HG03558 (cell line): Measurements from ENCODE around the gene DDX1.

ENCODE experiments used
- ATAC-seq: cut with Tn5 transposase; IDR thresholded peaks from one replicate; pipeline ENCODE4 v1.9.1; 2021; ENCODE audit warnings: moderate number of reproducible peaks; ENCODE audit not compliant: unreplicated experiment; ENCODE audit errors: extremely low read depth

DDX1 gene

DNA sequence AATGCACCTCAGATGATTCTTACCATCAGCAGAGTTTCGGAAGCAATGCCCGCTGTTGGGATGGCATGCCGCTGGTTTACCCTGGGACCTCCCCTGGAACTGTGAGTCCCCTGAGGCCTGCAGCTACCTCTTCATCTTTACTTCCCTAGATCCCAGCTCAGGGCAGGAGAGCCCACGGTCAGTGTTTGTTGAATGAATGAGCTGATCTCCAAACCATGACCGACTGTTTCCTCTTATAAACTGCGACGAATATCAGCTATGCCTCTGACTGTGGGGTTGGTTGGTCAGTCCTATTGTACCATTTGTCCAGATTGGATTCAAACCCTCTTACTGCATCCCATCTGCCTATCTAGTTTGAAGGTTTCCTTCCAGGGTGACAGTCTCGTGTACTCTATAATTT lies 64.4 kb downstream of the DDX1 start:
- ATAC-seq = no peak

DNA sequence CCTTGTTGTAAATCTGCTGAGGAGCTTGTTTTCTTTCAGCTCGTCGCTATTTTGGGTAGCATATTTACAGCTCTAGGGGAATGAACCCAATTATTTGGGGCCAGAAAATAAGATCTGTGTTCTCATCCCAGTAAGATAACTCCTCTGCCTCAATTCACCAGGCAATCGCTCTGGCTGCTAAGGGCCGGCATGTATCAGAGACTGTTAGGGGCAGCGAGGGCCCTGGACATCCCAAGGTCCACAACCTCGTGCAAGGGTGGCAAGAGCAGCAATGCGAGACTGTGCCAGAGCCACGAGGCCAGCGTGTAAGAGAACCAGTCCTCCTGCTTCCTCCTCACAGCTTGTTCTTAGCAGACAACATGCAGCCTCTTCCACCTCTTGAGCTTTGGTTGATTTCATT lies 66.1 kb downstream of the DDX1 start:
- ATAC-seq = no peak

DNA sequence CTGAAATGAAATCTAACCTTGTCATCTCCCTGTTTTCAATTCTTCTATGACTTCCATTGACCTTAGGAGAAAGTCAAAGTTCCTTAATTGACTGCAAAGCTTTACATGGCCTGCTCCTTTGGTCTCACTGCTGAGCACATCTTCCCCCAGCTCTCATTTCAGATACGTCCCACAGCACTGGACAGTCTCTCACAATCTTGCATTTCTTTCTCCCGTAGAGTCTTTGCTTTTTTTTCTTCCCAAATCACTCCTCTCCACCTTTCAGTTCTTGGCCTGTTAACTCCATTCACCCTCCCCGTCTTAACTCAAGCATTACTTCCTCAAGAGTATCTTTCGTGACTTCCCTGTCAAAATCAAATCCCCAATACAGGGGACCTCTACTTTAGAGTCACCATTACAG lies 67.2 kb downstream of the DDX1 start:
- no peak for ATAC-seq

DNA sequence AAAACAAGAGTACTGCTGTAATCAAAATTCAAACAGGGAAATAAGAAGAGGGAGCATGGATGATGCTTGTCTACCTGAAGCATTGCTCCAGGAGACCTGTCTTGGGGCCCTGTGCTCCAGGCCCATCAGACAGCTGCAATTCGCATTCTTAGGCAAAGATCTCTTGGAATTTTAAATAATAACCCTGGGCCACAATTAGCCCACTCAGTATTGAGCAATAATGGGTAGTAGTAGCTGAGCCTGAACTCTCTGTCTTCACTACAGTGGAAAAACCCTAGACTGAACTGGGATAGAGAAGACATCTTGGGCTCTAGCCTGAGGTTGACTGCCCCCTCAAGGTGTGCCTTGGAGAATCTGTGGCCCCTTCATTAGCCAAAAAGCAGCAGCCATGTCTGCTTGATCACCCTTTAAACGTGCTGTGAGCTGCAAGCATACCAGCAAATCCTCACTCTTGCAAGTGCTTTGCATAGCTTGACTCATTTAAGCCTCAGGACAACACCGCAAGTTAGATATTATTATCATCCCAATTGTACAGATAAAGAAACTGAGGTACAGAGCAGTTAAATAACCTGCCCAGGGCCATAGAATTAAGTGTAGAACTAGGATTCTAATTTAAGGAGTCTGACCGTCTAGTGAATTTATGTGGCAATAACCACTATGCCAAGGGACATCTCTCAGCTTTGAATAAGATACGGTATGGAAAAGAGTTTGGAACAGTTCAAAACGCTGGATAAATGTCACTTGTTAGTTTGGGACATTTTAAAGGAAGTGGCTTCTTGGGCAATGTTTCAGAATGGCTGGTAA lies 69.0 kb downstream of the DDX1 start:
- ATAC-seq = no peak

DNA sequence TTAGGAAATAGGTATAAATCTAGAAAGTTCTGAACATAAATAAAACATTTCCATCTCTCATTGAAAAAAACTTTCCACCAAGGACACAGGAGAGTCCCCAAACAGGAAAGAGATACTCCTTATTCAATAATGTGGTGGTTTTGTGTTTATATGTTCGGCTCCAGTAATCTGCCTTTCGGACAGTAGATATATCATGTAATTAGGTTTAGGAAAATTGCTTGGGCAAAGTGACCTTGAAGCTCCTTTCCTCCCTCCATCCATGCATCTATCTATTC lies 69.6 kb downstream of the DDX1 start:
- no peak for ATAC-seq

DNA sequence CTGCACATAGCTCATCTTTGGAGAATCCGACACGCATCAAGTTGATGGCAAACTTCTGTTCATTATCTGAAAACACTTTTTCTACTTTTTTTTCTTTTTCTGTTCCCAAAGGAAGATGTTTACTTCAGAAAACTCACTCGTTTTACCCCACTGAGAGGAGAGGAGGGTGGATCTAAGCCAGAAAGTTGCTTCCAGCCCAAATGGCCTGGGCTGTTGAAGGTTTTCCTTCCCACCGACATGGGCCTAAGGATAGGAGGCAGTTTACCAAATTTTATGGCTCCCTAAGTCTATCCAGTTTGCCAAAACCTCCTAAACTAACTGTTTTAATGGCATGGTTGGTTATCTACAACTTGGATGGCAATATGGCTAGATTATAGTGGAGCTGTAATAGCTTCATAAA lies 70.4 kb downstream of the DDX1 start:
- no peak for ATAC-seq

DNA sequence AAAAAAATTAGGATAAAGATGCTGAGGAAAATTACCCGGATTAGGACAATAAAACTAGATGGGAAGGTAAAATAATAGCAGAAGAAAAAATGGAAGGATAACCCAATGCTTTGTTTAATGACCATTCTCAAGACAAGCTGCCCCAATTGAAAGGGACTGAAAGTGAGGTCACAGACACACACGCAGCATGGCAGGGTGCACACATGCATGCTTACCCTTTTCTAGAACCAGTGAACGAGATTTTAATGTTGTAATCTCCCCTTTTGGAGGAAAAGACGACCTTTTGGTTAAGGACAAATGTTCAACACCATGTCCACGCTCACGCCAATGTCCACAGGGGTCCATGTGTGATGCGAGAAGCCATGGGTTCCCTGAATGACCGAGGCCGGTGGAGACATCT lies 70.9 kb downstream of the DDX1 start:
- no peak for ATAC-seq

DNA sequence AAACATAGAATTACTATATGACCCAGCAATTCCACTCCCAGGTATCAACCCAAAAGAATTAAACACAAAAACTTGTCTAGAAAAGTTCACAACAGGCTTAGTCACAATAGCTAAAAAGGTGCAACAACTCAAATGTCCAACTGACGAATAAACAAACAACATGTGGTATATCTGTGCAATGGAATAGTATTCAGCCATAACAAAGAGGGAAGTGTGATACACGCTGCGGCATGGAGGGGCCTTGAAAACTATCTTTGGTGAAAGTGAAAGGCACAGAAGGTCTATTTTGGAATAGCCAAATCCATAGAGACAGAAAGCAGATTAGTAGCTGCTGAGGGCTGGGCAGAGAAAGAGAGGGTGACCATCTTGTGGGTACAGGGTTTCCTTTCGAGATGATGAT lies 72.1 kb downstream of the DDX1 start:
- ATAC-seq = no peak

DNA sequence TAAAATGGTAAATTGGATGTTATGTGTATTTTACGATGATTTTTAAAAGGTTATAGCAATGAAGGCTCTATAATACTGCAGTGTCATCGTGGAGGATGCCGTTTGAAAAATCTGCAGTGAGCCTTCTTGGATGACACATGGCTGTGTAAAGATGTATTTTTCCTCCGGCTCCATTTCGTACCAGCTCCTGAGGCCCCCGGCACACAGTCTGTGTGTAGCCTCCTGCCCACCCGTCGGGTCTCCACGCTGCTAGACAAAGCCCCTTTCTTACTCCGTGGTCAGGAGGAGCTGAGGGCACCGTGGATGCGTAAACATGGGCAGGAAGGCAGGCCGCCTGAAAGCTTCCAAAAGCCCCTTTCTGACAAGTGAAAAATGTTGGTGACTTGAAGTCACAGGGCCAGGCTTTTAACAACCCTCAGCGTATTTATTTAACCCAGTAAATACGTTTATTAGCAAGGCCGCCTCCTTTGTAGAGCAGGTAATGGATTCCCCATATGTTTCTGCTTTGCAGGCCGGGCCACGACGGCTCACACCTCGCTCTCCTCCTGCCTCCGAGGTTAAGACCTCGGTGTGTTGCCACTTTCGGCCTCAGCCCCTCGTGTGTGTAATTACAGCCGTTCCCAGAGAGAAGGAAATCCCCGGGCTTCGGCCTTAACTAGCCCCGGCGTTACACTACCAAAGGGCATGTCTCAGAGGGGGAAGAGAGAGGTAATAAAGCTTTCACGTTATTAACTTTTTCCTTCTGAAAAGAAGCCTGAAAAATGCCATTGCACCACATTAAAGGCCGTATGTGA lies 72.8 kb downstream of the DDX1 start:
- no peak for ATAC-seq

DNA sequence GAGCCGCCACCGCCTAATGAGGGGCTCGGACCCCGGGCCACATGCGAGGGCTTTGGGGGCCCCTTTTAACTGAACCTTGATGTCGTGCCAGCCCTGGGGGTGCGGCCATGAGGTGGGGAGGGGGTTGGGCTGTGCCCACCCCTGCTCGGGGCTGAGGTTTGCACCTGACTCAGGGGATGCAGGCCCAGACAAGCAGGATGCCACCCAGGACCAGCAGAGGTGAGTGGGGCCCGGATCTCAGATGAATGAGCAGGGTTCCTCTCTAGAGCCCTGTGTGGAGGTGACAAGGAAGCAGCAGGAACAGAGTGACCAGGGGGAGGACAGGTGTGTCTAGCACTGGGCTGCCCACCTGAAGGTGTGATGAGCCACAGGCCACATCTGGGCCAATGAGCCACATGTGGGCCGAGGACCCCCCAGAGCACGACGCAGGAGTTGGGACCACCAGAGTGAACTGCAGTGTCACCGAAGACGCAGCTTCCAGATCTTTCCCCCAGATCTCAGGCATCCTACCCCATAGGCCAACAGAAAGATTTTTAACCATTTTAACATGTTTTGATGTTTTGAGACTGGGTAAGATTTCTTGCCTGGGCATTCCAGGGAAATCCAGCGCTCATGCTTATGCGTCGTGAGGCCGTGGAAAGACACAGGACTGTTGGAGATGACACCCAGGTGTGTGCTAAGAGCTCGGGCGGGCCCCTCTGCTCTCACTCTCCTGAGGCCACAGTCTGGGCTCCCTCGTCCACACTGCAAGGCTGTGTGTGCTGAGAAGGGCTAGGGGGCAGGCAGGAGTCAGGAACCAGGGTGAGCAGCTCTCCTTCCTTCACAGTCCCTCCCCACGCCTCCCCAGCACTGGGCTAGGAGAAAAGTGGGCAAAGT lies 73.6 kb downstream of the DDX1 start:
- no peak for ATAC-seq

DNA sequence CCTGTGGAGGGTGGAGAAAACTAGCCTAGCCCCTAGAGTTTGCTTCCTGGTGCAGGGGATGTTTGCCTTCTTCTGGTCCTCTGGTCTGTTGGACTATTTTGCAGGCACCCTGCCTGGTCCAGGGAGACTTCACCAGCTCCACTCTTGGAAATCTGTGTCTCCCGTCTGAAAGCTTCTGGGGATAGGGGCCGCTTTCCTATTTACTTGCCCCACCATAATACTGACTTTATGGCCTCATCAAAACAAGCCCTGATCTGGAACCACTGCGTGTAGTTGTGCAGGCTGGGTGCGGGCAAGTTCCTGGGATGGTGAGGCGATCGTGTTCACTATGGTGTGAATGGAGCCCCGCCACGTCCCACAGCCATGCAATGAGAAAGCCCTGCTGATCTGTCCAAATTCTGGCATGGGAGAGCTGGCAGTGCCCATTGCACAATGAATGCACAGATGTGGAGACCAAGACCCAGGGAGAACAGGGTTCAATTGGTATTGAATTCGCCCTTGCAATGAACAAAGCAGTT lies 74.3 kb downstream of the DDX1 start:
- no peak for ATAC-seq

DNA sequence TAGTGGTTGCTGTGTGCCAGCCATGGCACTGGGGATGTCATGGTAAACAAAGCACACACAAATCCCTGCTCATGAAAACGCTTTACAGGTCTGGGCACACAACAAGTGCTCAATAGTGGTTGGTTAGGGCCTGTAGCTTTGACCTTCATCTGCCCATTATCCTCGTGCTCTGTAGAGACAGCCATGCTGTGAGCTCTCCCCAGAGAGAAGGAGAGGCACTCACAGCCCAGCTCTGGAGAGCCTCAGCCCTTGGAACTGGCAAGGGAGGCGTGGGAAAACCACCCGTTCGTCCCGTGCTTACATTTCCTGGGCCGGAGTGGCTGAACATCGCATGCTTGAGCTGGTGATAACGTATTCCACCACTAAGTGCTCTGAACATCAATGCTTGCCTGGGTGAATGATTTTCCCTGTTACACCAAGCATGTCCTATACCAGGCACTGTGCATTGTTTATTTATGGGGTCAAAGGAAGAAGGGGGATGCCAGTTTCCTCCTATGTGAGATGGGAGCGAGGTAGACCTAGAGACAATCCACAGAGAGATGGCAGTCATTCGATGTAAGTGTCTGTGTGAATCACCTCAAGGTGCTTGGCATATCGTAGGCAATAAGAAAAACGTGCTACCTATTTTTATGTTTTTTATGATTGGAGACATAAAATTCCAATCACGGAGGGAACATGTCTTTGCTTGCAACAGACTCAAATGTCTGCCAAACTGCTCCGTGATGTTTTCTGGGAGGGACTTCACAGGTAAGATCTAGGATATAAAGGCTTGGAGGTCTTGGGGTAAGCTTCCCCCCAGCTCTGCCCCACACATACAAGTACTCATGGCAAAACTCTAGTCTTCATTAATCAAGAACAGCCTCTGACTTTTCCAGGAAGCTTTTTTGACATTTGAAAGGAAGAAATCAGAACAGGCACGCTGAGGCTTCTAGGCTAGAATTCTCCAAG lies 75.5 kb downstream of the DDX1 start:
- no peak for ATAC-seq

DNA sequence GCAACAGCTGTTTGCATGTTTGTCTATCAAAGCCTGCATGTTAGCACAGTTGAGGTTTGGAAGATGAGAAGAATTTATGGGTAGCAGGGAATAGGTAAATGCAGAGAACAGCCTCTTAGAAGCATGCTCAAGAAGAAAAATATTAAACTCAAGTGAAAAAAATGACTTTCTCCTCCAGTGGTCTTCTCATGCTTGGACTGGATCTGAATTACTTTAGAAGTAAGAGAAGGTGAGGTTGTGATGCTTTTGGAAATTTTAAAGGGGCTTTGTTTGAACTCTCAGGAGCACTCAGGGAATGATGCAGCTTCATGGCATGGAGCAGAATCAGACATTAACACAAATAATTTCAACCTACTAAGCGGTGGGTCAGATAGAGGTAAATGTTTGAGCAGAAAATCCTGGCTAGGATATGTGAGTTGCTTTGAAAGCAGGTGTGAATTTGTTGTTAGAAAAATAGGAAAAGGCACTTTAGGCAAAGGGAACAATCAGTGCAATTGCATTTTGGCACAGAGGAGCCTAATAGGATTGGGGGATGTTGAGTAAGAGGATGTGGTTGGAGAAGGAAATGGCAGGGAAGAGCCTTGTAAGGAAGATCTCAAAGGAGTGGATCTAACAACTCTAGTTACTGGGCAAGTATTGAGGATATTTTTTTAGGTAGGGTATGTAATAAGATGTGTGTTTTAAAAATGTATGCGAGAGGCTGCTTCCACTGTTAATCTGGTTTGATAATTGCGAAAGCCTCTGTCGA lies 76.3 kb downstream of the DDX1 start:
- ATAC-seq = no peak

DNA sequence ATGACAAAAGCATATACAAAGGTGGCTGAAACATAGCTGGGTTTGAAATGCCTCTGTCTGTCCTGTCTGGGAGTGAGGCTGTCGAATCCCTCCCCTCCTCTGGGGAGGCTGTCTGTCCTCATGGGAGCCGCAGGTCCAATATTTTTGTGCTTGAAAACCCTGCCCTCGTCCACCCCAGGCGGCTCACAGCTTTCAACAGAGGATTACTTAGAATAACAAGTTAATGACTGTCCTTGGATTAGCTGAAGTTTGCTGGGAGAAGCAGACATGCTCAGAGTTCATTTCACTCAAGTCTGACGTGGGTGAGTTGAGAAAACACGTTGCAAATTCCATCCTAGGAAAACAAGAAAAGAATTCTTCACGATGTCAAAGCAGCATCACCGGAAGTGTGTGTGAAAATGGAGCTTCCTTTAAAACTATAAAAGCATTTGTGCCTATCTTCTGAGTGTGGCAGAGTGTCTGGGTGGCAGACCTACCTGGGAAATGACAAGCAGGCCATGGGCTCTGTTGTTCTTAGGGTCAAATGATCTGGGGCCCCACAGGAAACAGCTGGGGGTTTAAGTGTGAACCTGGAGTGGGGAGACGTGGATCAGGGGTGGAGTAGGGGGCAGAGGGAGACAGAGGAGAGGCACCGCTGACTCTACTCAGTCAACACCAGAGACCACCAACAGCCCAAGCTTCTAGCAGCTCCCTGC lies 77.1 kb downstream of the DDX1 start:
- no peak for ATAC-seq

DNA sequence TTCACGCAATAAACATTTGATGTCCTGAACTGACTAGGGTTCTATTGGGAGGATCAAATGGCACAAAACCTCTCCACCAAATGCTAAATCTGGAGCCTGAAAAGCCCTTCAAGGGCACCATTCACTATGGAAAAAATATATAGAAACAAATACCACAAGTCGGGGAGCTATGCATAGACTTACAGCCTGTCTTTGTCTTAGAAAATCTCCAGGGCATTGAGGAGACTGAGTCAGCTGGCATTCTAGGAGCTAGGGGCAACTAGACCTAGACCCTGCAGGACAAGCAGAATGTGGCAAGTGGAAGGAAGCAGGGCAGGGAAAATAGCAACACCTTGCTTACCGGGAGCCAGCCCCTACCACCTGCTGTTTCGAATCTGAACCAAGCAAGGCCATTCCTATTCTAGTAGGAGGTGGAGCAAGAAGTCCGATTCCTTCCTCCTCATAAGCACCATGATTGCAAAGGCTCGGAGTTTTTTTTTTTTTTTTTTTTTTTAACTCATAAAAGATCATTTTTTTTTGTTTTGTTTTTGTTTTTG lies 77.8 kb downstream of the DDX1 start:
- ATAC-seq = no peak

DNA sequence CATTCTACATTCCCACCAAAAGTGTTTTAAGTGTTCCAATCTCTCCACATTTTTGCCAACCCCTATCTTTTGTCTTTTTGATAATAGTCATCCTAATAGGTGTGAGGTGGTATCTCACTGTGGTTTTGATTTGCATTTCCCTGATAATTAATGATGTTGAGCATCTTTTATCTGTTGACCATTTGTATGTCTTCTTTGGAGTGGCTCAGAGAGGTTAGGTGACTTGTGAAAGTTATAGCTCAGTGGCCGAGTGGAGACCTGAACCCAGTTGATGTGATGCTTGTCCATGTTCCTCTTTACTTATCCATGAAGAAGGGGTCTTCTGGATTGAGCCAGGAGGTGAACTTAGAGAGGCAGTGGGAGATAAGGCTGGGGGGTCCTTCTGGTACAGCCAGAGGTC lies 78.8 kb downstream of the DDX1 start:
- no peak for ATAC-seq

DNA sequence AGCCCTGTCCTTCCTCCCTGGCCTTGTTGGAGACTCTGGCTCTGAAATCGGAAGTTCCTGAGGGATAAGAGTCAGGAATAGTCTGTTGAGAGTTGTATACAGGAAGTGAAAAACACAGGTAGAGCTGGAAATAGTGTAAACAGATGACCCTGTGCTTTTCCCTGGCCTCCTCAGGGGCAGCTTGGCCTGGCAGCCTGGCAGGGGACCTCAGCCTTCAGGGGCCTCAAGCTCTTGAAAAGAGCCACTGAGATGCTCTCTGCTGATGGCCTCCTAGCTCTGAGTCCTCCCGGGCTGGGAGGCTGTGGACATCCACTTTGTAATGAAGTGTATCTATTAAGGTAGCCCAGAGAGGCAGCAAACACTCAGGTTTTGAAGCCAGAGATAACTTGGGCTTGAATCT lies 79.3 kb downstream of the DDX1 start:
- ATAC-seq = no peak

DNA sequence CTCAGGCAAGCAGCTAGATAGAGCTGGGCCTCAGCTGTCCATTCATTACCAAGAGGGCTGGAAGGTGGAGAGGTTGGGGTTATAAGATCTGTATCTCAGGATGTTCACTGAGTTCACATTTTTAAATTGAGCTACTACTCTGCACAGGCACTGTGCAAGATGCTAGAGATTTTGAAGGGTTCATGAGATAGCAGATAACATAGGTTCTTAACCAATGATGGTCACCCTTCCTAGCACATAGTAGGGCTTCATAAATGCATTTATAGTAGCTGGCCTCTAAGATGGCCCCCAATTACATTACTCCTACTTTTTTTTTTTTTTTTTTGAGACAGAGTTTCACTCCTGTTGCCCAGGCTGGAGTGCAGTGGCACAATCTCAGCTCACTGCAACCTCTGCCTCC lies 79.7 kb downstream of the DDX1 start:
- no peak for ATAC-seq
